Forelimb muscle (tissue), 1 donor: ENCODE results near the gene CXCR5. TPM values are rescaled to one million over a fixed set of nuclear protein-coding genes. Genes with fewer than 3 reads are reported as not detected.
"Not testable (repeated sequence)": the region's sequence is repeated elsewhere in the genome, so short reads cannot be mapped to it uniquely, and the experiment has no call there.

Source experiments
- DNase-seq: peaks from one replicate; pipeline ENCODE4 v3.0.0-alpha.2; 2013; ENCODE audit warnings: low read depth
- polyA plus RNA-seq: library from polyadenylated mRNA; unstranded; fragments of 120-200 nt; gene quantifications from one replicate; pipeline ENCODE4 v1.2.1, GENCODE V29; 2013; ENCODE audit not compliant: insufficient read length

The CXCR5 gene
- polyA plus RNA-seq = not detected

DNA sequence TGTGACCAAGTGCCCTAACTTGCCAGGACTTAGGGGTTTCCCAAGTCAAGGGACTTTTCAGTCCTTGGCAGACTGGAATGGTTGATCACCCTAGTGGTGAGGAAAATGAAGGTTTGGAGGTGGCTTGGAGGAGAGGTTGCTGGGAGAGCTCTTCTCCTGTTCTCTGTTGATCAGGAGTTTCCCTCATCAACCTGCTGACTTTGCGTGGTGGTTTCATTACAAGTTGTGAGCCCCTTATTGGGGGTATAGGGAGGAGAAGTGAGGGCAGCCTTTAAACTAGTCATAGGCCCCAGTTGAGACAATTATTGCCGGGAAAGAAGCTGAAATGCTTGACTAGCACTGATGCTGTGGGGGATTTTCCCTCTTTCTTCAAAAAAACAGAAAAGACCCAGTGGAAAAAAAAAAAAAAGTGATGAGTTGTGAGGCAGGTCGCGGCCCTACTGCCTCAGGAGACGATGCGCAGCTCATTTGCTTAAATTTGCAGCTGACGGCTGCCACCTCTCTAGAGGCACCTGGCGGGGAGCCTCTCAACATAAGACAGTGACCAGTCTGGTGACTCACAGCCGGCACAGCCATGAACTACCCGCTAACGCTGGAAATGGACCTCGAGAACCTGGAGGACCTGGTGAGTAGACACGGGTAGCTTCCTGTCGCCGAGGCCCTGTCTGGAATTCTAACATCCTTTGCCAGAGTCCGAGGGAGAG, at the start of gene CXCR5:
Gene CXCR5 (plus strand): TSS at position 525 of the 704 bp plus-strand sequence. CDS start 50 bp downstream, at position 575.
- DNase-seq = no peak

DNA sequence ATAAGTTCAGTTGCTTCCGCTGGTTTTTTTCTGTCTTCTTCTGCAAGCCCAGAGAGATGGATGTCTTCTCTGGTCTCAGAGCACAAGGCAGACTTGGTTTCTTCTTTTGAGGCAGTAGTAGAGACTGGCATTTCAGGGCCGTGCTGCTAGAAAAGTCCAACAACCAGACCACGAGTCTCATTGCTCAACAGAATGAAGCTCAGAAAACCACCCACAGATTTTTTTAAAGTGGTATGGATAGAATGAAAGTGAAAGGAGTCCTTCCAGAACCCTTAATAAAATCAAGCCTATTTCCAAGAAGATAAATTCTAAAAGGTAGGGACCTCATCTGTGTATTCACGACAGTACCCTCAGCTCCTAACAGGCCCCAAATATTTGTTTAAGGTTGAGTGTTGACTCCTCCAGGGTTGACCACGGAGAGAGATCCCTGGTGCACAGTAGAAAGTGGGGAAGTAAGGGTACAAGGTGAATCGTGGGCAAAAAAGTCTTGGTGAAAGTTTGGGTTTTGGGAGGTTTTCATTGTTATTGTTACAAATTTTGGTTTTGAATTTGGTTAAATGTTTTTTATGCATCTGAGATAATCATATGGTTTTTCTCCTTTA, 49.2 kb upstream of the CXCR5 start:
- DNase-seq = no peak

DNA sequence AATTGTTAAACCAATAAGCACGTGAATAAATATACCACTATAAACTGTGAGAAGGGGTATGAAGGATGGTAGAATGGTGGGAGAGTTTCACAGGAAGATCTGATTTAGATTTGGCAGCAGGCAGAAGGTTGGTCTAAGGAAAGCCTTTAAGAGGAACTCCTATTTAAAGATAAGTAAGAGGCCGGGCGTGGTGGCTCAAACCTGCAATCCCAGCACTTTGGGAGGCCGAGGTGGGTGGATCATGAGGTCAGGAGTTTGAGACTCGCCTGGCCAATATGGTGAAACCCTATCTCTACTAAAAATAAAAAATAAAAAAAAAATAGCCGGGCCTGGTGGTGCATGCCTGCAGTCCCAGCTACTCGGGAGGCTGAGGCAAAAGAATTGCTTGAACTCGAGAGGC, 45.8 kb upstream of the CXCR5 start:
- no peak for DNase-seq

GRCh38 chr11:118838905-118839553, 44.7 kb upstream of the CXCR5 start:
- DNase-seq = no peak

DNA sequence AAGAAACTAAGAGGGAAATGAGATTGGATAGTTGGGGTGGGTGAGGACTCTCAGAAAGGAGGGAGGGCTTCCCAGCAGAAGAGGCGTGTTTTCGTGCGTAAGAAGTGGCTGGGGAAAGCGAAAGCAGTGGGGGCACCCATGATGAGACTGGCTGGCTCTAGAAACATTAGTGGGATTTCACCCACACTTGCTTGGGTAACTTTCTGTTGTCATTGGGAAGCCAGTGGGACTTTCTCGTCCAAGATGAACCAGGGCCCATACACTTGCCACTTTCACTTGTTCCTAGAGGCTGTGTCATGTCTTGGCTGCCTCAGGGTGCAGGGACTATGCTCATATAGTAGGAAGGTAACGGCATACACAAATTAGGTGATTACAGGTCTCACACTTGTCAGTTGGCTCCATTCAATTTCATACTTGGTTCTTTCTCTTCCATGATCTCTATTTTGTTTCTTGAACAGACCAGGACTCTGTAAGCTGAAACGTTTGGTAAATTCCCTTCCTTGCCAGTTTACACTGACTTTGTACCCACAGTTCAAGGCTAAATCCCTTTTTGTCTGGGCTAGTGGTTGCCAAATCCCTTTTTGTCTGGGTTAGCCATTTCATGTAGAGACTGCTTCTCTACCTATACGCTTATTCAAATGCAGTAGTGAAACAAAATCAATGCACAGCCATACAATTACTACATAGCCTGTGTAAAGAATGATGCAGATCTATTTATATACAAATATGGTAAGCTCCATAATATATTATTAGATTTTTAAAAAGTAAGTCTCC, 42.0 kb upstream of the CXCR5 start:
- DNase-seq = no peak

DNA sequence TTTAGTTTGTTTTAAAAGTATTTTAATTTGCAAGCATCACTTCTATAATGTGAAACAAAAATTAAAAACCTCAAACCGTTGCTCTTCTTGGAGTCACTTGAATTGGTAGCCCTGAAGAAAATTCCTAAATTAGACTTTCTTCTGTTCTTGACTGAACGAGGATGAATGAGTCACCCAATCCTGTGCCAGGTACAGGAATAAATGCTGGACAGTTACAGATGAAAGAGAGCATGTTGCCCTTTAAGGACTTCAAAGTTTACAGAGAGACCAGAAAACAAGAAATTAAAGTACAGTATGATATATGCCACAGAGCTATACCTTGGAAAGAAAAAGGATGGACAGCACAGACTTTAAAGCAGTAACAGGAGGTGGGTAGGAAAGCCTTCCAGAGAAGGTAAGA, 41.3 kb upstream of the CXCR5 start:
- DNase-seq = no peak

GRCh38 chr11:118842843-118843242, 40.8 kb upstream of the CXCR5 start:
- DNase-seq = not testable (repeated sequence)

- DNase-seq = no peak
These were observed 40.1 kb upstream of the CXCR5 start for GRCh38 chr11:118843565-118843964.

GRCh38 chr11:118845369-118845768, 38.3 kb upstream of the CXCR5 start:
- DNase-seq = no peak

DNA sequence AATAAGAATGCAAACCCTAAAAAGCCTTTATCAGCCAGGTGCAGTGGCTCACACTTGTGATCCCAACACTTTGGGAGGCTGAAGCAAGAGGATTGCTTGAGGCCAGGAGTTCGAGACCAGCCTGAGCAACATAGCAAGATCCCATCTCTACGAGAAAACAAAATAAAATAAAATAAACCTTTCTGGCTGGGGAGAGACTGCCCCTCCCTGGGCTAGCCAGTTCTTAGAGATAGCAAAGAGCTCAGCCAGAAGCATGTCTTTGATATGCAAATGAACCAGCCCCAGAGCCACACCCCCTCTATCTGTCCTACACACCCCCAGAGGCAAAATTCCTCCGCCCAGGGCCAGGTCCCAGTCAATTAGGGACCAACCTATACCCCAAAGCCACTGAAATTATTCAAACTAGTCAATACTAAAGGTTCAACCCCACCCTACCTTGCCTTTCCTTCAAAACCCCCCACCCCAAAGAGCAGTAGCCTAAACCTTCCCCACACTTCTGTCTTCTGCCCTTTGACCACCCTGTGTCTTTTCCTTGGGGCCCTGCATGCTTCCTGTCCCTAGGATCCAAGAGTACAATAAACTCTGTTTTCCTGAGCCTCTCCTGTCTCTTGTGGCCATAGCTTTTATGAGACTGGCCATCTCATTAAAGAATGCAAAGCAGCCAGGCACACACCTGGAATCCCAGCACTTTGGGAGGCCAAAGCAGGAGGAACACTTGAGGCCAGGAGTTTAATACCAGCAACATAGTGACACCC, 37.3 kb upstream of the CXCR5 start:
- no peak for DNase-seq

GRCh38 chr11:118849825-118850224, 33.9 kb upstream of the CXCR5 start:
- no peak for DNase-seq

DNA sequence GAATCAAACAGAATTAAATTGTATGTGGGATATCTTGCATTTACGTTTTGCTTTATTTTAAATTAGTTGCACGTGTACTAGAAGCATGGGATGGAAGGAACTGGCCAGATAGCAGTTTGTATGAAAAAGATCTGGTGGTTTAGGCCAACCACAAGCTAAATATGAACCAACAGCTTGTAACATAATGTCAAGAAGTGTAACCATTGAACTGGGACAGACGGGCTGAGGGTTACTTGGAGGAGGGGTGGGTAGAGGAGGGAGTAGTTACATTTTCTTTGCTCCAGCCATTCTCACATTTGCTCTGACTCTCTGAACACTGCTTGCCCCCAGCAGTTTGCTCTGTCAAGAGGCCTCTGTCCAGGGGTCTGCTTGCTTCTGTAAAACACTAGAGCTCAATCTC, 31.7 kb upstream of the CXCR5 start:
- DNase-seq = no peak

GRCh38 chr11:118853678-118854077, 30.0 kb upstream of the CXCR5 start:
- no peak for DNase-seq

DNA sequence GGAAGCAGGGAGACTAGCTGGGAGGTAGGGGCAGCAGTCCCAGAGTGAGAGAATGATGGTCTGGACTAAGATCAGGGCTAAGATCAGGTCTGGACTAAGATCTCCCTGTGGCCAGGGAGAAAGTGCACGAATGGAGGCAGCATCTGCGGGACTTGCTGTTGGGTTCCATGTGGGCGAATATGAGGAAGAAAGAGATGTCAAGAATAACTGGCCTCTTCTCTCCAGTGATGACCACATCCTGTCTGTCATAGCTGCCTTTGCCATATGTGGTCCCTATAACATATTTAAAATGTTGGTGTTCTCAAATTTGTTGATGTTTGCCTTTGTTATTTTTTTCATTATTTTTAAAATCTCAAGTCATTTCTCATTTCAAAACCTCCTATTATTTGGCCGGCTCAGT, 27.4 kb upstream of the CXCR5 start:
- DNase-seq = no peak

DNA sequence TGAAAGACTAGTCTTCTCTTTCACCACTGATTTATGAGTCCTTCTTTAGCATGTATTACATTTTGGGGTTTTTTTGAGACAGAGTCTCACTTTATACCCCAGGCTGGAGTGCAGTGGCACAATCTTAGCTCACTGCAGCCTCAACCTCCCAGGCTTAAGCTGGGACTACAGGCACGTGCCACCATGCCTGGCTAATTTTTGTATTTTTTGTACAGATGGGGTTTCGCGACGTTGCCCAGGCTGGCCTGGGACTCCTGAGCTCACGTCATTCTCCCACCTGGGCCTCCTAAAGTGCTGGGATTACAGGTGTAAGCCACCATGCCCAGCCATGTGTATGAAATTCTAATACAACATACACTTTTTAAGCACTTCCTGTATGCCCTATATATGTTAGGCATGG, 26.3 kb upstream of the CXCR5 start:
- no peak for DNase-seq

GRCh38 chr11:118859973-118860372, 23.7 kb upstream of the CXCR5 start:
- no peak for DNase-seq

DNA sequence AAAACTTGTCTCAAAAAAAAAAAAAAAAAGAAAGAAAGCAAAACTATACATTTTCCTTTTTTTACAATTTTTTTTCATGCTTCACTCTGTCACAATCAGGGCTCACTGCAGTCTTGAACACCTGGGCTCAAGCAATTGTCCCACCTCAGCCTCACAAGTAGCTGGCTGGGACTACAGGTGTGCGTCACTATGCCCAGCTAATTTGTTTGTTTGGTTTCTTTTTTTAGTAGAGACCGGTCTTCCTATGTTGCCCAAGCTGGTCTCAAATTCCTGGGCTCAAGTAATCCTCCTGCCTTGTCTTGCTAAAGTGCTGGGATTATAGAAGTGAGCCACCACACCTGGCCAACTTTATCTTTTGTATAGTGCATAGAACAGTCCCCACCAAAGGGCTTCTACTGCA, 15.0 kb upstream of the CXCR5 start:
- no peak for DNase-seq

DNA sequence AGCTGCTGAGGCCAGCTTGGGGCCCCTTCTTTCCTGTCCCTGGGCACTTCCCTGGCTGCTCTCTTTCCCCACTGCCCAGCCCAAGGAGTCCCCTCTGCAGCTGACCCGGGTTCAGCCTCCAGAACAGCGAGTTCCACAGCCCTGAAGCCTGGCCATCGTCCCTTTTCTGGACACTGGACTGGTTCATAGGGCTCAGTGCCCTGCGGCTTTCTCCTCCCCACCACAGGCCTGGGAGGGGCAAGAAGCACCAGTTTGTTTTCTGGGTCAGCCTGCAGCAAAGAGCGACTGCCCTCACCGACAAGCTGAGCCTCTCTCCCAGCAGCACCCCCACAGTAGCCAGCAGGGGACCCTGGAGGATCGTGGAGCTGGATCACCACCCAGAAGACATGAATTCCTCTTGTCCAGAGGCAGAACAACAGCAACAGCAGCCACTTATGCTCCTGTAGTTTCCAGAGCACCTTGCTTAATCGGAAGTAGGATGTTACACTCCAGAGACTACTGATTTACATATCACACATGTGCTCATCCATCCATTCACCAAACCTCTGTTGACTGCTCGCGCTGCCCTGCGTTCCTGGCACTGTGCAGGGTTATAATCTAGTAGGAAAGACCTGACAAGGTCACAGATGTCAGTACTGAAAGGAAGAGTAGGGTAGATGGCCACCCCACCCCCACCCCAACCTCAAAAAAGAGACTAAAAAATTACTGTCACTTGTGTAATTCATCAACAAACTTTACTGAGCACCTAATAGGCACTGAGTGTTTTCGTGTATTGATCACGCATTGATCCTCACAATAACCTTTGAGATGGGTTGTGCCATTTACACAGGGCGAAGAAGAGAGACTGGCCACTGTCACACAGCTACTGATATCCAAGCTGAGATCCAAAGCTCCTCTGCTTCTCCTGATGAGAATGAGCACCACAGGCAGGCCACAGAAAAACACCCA, 13.0 kb upstream of the CXCR5 start:
- no peak for DNase-seq

DNA sequence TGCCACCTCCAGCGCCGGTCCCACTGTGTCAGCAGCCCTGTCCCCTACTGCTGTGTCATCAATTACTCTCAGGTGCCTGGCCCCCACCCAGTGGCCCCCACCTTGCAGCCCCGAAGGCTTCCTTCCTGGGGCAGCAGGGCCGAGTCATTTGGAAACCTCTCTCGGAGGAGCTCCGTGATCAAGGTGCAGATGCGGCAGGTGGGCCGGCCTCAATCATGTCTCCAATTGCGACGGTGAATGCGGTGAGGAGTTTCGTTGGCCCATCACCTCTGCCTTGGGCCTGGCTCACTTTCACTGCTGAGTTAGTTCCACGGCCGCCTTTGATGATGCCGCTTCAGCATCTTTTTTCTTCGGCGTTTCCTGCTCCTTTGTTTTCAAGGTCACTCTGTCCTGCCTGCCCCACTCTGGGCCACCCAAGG, 11.3 kb upstream of the CXCR5 start:
- DNase-seq = no peak

DNA sequence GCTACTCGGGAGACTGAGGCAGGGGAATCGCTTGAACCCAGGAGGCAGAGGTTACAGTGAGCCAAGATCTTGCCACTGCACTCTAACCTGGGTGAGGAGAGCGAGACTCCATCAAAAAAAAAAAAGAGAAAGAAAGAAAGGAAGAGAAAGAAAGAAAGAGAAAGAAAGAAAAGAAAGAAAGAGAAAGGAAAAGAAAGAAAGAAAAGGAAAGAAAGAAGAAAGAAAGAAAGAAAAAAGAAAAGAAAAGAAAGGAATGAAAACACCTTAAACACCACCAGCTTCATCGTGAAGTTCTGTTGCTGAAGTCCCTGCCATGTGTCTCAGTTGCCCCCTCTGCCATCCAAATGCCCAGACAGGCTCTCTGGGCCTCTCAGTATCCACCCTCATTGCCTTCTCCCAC, 9.9 kb upstream of the CXCR5 start:
- DNase-seq = no peak
